ENCODE measurements around the gene COIL. TPM values are rescaled to one million over a fixed set of nuclear protein-coding genes. Genes with fewer than 3 reads are reported as not detected.

COIL gene
- total RNA-seq, 1 experiment from 2014 or later, result 31.2 TPM

DNA sequence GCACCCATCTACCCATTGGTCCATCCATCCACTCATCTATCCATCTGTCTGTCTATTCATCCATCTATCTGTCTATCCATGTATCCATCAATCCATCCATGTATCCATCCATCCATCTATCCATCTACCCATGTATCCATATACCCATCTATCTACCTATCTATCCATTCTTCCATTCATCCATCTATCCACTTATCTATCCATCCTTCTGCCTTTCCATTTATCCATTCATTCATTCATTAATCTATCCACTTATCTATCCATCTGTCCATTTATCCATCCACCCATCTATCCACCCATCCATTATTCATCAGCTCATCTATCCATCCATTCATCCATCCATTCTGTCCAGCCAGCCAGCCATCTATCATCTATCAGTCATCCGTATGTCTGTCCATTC, 68.5 kb downstream of the COIL start:
- Histone ChIP-seq H3K9me3 (ENCODE audit: control insufficient read depth in 1 of 2, insufficient read depth in 1 of 2, low read depth in 1 of 2, low read length in 2 of 2) (peaks cover 0 to 7% of the 10 kb centered on the region in 2 experiments; a peak in 2 of 4 replicates), H3K4me1 (ENCODE audit: control insufficient read depth in 1 of 2, insufficient read depth in 2 of 2, low read length in 2 of 2) (peaks cover 0 to 11% of the 10 kb centered on the region in 2 experiments; a peak in 2 of 4 replicates), H3K36me3 (ENCODE audit: control insufficient read depth in 1 of 2, insufficient read depth in 2 of 2, low read length in 2 of 2) (peaks cover 41 to 80% of the 10 kb centered on the region in 2 experiments), H4K20me1 (ENCODE audit: insufficient read depth) (no peaks in the 10 kb centered on the region), H3K27me3 (ENCODE audit: insufficient read depth, low read length) (no peaks in the 10 kb centered on the region), H3K4me2 (ENCODE audit: low read length) (no peak overlapping the region), H3K79me2 (ENCODE audit: insufficient read depth, low read length) (no peaks in the 10 kb centered on the region), H3K9ac (ENCODE audit: low read length) (no peak overlapping the region), H3K9me2 (ENCODE audit: insufficient read depth) (no peaks in the 10 kb centered on the region), H3K27ac (ENCODE audit: low read depth, low read length) (no peak overlapping the region), H3K4me3 (replicated peaks in 1 of 2; ENCODE audit: low read depth in 1 of 2, low read length in 2 of 2) (no peak overlapping the region), H2AFZ (ENCODE audit: low read depth, low read length, poor library complexity, severe bottlenecking) (no peak overlapping the region)
- ATAC-seq (no peak), DNase-seq (ENCODE audit: low read depth, low spot score) (no peak)
- no TSS peak for BruUV-seq (replicated peaks)
- ChIA-PET CTCF (no interaction called here), RAD21 (ENCODE audit: low non-redundant PET in 1 of 2, low total read pairs in 2 of 2, uncharacterized antibody in 2 of 2, unreplicated experiment in 2 of 2) (no interaction called here), POLR2A (interaction anchor here (1.8 kb wide), 1 partner anchor 22 kb away, joined by 6 read pairs; the partner anchor contains the start of gene TRIM25)
- intact Hi-C loops (cut with micrococcal nuclease), result no loop called here
- TF ChIP-seq CEBPB (IDR thresholded peaks at IDR 0.05; ENCODE audit: low read depth), result no peak
- TF ChIP-seq TCF7L2 (IDR thresholded peaks at IDR 0.05; ENCODE audit: borderline replicate concordance, extremely low read depth, insufficient read depth, insufficient read length), result no peak

DNA sequence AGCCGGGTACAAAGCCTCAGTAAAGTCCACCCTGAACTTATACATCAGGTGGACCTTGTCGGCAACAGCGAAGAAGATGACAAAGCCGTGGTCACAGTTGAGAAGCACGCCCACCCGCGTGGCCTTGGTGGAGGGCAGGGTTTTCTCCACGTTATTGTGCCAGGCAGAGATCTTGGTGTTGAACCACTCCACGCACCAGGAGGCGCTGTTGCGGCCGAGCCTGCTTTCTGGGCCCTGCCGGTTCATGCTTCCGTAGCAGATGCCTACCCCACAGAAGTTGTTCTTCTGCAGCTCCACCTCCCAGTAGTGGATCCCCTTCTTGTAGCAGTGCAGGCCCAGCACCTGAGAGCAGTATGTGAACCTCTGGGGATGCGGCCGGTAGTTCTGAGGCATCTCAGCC, 69.1 kb downstream of the COIL start:
- TF ChIP-seq POLR2AphosphoS5 (IDR thresholded peaks at IDR 0.05; ENCODE audit: low read depth, low read length), result 0 out of 2 replicates have a peak, but pooled peaks have one; percentile 18
- TF ChIP-seq, protein P1, sequence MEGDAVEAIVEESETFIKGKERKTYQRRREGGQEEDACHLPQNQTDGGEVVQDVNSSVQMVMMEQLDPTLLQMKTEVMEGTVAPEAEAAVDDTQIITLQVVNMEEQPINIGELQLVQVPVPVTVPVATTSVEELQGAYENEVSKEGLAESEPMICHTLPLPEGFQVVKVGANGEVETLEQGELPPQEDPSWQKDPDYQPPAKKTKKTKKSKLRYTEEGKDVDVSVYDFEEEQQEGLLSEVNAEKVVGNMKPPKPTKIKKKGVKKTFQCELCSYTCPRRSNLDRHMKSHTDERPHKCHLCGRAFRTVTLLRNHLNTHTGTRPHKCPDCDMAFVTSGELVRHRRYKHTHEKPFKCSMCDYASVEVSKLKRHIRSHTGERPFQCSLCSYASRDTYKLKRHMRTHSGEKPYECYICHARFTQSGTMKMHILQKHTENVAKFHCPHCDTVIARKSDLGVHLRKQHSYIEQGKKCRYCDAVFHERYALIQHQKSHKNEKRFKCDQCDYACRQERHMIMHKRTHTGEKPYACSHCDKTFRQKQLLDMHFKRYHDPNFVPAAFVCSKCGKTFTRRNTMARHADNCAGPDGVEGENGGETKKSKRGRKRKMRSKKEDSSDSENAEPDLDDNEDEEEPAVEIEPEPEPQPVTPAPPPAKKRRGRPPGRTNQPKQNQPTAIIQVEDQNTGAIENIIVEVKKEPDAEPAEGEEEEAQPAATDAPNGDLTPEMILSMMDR (IDR thresholded peaks at IDR 0.05 in 2 of 3, conservative IDR thresholded peaks at IDR 0.05 in 1 of 3; ENCODE audit: borderline replicate concordance in 1 of 3, insufficient read depth in 1 of 3, low read depth in 2 of 3, low read length in 2 of 3), result peak; percentile 22 to 69 (median 58); a peak in 4 of 6 replicates
- no peak for TF ChIP-seq EZH2 (IDR thresholded peaks at IDR 0.05)
- peak; percentile 39 for TF ChIP-seq RAD21 (IDR thresholded peaks at IDR 0.05; ENCODE audit: low read depth)
- RAD21 ChIA-PET (ENCODE audit: low non-redundant PET in 1 of 2, low total read pairs in 2 of 2, uncharacterized antibody in 2 of 2, unreplicated experiment in 2 of 2), result no interaction called here
- no peak overlapping the region for H2AFZ ChIP-seq (ENCODE audit: low read depth, low read length, poor library complexity, severe bottlenecking)
- H3K9me2 ChIP-seq (ENCODE audit: insufficient read depth), result no peaks in the 10 kb centered on the region
- no TSS peak for BruUV-seq (replicated peaks)
- H3K27me3 ChIP-seq (ENCODE audit: insufficient read depth, low read length), result no peaks in the 10 kb centered on the region
- ATAC-seq (peak; percentile 52), DNase-seq (ENCODE audit: low read depth, low spot score) (no peak)
- no peak overlapping the region for H3K4me3 ChIP-seq (replicated peaks in 1 of 2; ENCODE audit: low read depth in 1 of 2, low read length in 2 of 2)
- H3K79me2 ChIP-seq (ENCODE audit: insufficient read depth, low read length), result no peaks in the 10 kb centered on the region
- intact Hi-C loops (cut with micrococcal nuclease), result no loop called here
- H4K20me1 ChIP-seq (ENCODE audit: insufficient read depth), result no peaks in the 10 kb centered on the region
- peaks cover 0 to 5% of the 10 kb centered on the region in 2 experiments; a peak in 1 of 4 replicates for H3K4me1 ChIP-seq (ENCODE audit: control insufficient read depth in 1 of 2, insufficient read depth in 2 of 2, low read length in 2 of 2)
- H3K9me3 ChIP-seq (ENCODE audit: control insufficient read depth in 1 of 2, insufficient read depth in 1 of 2, low read depth in 1 of 2, low read length in 2 of 2), result peaks cover 5 to 7% of the 10 kb centered on the region in 2 experiments; a peak in 2 of 4 replicates
- no peak overlapping the region for H3K9ac ChIP-seq (ENCODE audit: low read length)
- CTCF ChIA-PET, result no interaction called here
- H3K4me2 ChIP-seq (ENCODE audit: low read length), result no peak overlapping the region
- H3K27ac ChIP-seq (ENCODE audit: low read depth, low read length), result no peak overlapping the region
- POLR2A ChIA-PET, result interaction anchor here (1.8 kb wide), 1 partner anchor 22 kb away, joined by 6 read pairs; the partner anchor contains the start of gene TRIM25
- H3K36me3 ChIP-seq (ENCODE audit: control insufficient read depth in 1 of 2, insufficient read depth in 2 of 2, low read length in 2 of 2), result peaks cover 41 to 84% of the 10 kb centered on the region in 2 experiments
